Duodenal mucosa (tissue), 2 donors: ENCODE results near the gene MYNN.

ENCODE experiments used
- H3K27ac ChIP-seq: one replicate; pipeline ENCODE4 v1.7.0; 2013; ENCODE audit warnings: low read depth, low read length
- H3K27me3 ChIP-seq, 2 donors: one replicate each; pipeline ENCODE4 v1.7.0; 2013; ENCODE audit warnings: low read length in 2 of 2, control low read depth in 1 of 2; ENCODE audit not compliant: insufficient read depth in 2 of 2, control insufficient read depth in 1 of 2
- H3K36me3 ChIP-seq, 2 donors: one replicate each; pipeline ENCODE4 v1.7.0; 2013; ENCODE audit warnings: low read length in 2 of 2, control low read depth in 1 of 2; ENCODE audit not compliant: insufficient read depth in 2 of 2, control insufficient read depth in 1 of 2
- H3K4me1 ChIP-seq, 2 donors: one replicate each; pipeline ENCODE4 v1.7.0; 2013; ENCODE audit warnings: low read length in 2 of 2, control low read depth in 1 of 2; ENCODE audit not compliant: insufficient read depth in 2 of 2, control insufficient read depth in 1 of 2
- H3K4me3 ChIP-seq, 2 donors: one replicate each; pipeline ENCODE4 v1.7.0; 2013; ENCODE audit warnings: low read length in 2 of 2, low read depth in 1 of 2
- H3K9ac ChIP-seq, 2 donors: one replicate each; pipeline ENCODE4 v1.7.0; 2013; ENCODE audit warnings: low read length in 2 of 2, low read depth in 1 of 2
- H3K9me3 ChIP-seq, 2 donors: one replicate each; pipeline ENCODE4 v1.7.0; 2013; ENCODE audit warnings: low read length in 2 of 2, control low read depth in 1 of 2; ENCODE audit not compliant: control insufficient read depth in 1 of 2

The MYNN gene

GRCh38 chr3:169758359-169758994, 14.7 kb upstream of the MYNN start:
- Histone ChIP-seq H3K4me1 (peaks cover 3 to 30% of the 10 kb centered on the region in 2 donors), H3K27ac (no peak overlapping the region), H3K4me3 (no peak overlapping the region), H3K36me3 (no peaks in the 10 kb centered on the region), H3K9ac (no peak overlapping the region), H3K27me3 (no peaks in the 10 kb centered on the region), H3K9me3 (no peaks in the 10 kb centered on the region)

DNA sequence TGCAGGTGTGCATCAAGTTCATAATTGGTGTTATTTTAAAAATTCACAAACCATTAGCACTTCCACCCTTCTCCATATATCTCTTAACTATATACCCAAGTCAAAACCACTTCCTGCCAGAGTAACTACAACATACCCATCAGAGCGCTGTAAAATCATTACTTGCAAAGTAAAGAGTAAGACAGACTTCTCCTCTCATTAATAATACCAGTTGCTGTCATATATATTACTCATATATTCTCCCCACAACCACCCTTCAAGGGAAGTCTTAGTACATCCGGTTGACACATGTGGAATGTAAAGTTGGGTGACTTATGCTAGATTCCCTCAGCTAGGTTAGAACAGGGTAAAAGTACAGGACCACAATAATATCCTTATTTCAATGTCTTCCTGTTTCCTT, 13.9 kb upstream of the MYNN start:
- H3K4me1 ChIP-seq, result peaks cover 8 to 30% of the 10 kb centered on the region in 2 donors
- H3K4me3 ChIP-seq, result no peak overlapping the region
- no peak overlapping the region for H3K9ac ChIP-seq
- no peaks in the 10 kb centered on the region for H3K36me3 ChIP-seq
- no peaks in the 10 kb centered on the region for H3K9me3 ChIP-seq
- no peak overlapping the region for H3K27ac ChIP-seq
- no peaks in the 10 kb centered on the region for H3K27me3 ChIP-seq

GRCh38 chr3:169760479-169760878, 12.7 kb upstream of the MYNN start:
- Histone ChIP-seq H3K9ac (no peak overlapping the region), H3K27ac (no peak overlapping the region), H3K9me3 (no peaks in the 10 kb centered on the region), H3K4me3 (no peak overlapping the region), H3K27me3 (no peaks in the 10 kb centered on the region), H3K36me3 (no peaks in the 10 kb centered on the region), H3K4me1 (peaks cover 8 to 20% of the 10 kb centered on the region in 2 donors)

DNA sequence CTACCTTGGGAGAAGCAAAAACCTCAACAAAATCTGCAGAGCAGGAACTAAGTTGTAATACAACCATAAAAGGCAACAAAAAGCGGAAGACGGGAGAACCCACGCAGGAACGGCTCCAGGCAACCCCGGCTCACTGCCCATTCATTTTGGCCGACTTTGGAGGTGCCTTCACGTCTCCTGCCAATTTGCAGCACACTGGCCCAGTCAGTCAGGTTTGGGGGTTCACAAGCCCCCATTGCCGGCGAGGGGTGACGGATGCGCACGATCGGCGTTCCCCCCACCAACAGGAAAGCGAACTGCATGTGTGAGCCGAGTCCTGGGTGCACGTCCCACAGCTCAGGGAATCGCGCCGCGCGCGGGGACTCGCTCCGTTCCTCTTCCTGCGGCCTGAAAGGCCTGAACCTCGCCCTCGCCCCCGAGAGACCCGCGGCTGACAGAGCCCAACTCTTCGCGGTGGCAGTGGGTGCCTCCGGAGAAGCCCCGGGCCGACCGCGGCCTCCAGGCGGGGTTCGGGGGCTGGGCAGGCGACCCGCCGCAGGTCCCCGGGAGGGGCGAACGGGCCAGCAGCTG, 8.8 kb upstream of the MYNN start:
- peak overlapping the region; percentile 87 to 91 for H3K4me3 ChIP-seq
- H3K9ac ChIP-seq, result peak overlapping the region; percentile 95 to 97
- H3K9me3 ChIP-seq, result no peaks in the 10 kb centered on the region
- peak overlapping the region; percentile 95 for H3K27ac ChIP-seq
- no peaks in the 10 kb centered on the region for H3K27me3 ChIP-seq
- peaks cover 2 to 8% of the 10 kb centered on the region in 2 donors for H3K4me1 ChIP-seq
- H3K36me3 ChIP-seq, result no peaks in the 10 kb centered on the region

DNA sequence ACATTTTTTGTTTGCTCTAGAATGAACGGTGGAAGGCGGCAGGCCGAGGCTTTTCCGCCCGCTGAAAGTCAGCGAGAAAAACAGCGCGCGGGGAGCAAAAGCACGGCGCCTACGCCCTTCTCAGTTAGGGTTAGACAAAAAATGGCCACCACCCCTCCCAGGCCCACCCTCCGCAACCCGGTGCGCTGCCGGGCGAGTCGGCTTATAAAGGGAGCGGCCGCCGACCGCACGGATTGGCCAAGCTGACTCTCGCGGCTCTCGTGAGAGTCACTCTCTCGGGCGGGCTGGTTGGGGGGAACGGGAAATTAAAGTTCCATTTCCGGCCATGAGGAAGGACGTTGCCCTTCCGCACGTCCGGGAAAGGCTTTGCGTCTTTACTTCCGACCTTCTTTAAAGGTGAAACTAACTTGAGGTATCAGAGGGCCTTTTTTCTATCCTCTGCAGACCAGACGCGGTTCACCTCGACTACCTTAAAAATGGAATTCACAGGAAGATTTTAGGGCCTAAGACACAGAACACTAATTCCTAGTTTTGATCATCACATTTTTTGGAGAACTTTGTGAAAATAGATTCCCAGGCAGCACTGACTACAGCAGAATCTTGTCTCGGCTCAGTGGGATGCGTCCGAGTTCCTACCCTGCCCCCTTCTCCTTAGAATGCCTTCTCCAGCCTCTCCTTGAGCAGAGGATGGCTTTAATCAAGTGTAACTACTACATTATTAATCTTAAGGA, 8.1 kb upstream of the MYNN start, which contains the start of gene TERC:
Gene TERC, minus strand, starts transcription at position 179 of the 731 bp plus-strand sequence.
- peak within 1 kb of the TSS; percentile 87 to 91 for H3K4me3 ChIP-seq
- peak within 1 kb of the TSS; percentile 95 to 97 for H3K9ac ChIP-seq
- H3K9me3 ChIP-seq, result no peaks in the 10 kb centered on the region
- H3K36me3 ChIP-seq, result no peaks in the 10 kb centered on the region
- H3K4me1 ChIP-seq, result peaks cover 0 to 8% of the 10 kb centered on the region in 2 donors
- H3K27ac ChIP-seq, result peak within 1 kb of the TSS; percentile 95
- H3K27me3 ChIP-seq, result no peaks in the 10 kb centered on the region

DNA sequence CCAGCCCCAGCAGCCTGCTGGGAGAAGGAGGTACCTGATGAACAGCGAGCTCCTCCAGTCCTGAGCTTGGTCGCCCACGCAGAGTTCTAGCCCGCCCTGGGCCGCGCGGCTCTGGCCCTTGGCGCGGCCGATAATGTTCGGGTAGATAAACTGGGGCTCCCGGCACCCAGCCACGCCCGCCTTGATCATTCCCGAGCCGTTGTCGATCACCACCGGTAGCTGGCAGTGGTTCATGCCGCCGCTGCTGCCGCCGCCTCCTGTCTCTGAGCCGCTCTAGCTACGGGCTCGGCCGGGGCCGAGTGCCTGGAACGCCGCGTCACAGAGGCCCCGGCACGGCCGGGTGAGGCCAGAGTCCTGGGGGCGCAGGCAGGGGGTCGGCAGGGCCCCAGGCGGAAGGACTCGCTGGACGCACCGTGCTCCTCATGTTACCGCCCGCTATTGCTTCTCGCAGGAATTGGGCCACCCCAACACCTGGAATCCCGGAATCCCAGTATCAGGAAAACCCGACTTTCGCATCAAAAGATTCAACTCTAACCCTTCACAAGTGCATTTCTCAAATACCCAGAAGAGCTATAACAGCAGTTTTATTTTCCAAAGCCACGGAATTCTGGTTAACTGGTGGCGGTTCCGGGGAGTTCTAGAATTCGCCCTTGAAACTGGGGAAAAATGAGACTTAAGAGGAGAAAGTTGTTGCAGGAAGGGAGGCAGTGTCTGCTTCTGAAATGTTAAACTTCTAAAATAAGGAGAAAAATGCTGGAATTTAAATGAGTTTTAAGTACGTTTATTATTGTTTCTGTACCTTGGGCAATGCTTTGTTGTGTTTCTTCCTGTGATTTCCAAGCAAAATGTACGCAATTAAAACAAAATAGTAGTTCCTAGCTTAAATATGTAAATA, 3.7 kb upstream of the MYNN start, which contains the start of gene ACTRT3:
Gene ACTRT3, minus strand, starts transcription at position 275 of the 895 bp plus-strand sequence. Its CDS starts 41 bp downstream, at position 234.
- Histone ChIP-seq H3K9ac (peak within 1 kb of the TSS; percentile 85 to 92), H3K9me3 (no peaks in the 10 kb centered on the region), H3K27me3 (no peaks in the 10 kb centered on the region), H3K4me3 (peak within 1 kb of the TSS; percentile 77 to 84), H3K36me3 (no peaks in the 10 kb centered on the region), H3K27ac (peak within 1 kb of the TSS; percentile 80), H3K4me1 (peaks cover 7 to 10% of the 10 kb centered on the region in 2 donors)

DNA sequence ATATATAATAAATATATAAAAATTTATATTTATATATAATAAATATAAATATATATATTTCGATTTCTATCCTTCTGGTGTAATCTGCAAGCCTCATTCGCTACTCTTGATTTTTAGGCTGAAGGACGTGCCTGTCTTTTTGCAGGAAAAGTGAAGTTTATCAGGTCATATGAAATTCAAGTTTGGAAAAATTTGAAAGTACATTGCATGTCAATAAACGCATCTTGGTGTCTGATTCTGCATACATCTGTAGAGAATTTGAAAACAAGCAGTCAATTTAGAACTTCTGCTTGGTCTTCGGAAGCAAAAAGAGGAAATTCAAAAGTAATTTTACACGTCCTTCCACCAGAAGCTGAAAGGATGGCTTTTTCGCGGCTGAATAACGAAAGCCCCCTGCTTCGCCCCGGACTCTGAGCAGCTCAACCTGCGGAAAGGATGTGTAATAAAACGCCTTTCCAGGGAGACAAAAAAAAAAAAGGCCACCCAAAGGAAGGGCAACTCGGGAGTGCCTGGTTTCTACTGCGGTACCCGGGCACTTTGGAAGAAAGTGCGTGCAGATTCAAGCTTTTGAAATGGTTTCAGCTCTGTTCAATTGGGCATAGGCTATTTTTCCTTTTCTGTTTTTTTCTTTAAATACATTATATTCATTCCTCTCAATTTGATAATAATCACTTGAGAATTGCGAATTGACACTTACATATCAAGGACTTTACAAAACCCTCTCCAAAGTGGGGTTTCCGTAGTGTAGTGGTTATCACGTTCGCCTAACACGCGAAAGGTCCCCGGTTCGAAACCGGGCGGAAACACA, 1.5 kb upstream of the MYNN start:
- peak overlapping the region; percentile 95 to 100 for H3K9ac ChIP-seq

GRCh38 chr3:169772305-169772896, 795 bp upstream of the MYNN start:
- Histone ChIP-seq H3K36me3 (peaks cover 4 to 13% of the 10 kb centered on the region in 2 donors), H3K27ac (peak overlapping the region; percentile 98), H3K9me3 (no peaks in the 10 kb centered on the region), H3K9ac (peak overlapping the region; percentile 95 to 100), H3K4me3 (peak overlapping the region; percentile 97), H3K27me3 (no peaks in the 10 kb centered on the region), H3K4me1 (peaks cover 21 to 25% of the 10 kb centered on the region in 2 donors)

More for the DNA sequence above, 1.5 kb upstream of the MYNN start:
- H3K4me3 ChIP-seq, result peak overlapping the region; percentile 97
- no peaks in the 10 kb centered on the region for H3K9me3 ChIP-seq
- H3K27me3 ChIP-seq, result no peaks in the 10 kb centered on the region
- H3K4me1 ChIP-seq, result peaks cover 21 to 25% of the 10 kb centered on the region in 2 donors
- H3K36me3 ChIP-seq, result peaks cover 4 to 13% of the 10 kb centered on the region in 2 donors
- H3K27ac ChIP-seq, result peak overlapping the region; percentile 98

GRCh38 chr3:169774186-169774585, 990 bp downstream of the MYNN start:
- Histone ChIP-seq H3K4me3 (peak overlapping the region; percentile 97), H3K9ac (peak overlapping the region; percentile 95 to 100), H3K36me3 (peaks cover 8 to 30% of the 10 kb centered on the region in 2 donors), H3K4me1 (peaks cover 21 to 25% of the 10 kb centered on the region in 2 donors), H3K9me3 (no peaks in the 10 kb centered on the region), H3K27ac (peak overlapping the region; percentile 98), H3K27me3 (no peaks in the 10 kb centered on the region)
